ENCODE data around the gene REX1BD. TPM values are rescaled to one million over a fixed set of nuclear protein-coding genes. Genes with fewer than 3 reads are reported as not detected.

REX1BD gene
- total RNA-seq, 4 donors from 2014 or later: 29.7 to 295 (median 74.2) TPM

DNA sequence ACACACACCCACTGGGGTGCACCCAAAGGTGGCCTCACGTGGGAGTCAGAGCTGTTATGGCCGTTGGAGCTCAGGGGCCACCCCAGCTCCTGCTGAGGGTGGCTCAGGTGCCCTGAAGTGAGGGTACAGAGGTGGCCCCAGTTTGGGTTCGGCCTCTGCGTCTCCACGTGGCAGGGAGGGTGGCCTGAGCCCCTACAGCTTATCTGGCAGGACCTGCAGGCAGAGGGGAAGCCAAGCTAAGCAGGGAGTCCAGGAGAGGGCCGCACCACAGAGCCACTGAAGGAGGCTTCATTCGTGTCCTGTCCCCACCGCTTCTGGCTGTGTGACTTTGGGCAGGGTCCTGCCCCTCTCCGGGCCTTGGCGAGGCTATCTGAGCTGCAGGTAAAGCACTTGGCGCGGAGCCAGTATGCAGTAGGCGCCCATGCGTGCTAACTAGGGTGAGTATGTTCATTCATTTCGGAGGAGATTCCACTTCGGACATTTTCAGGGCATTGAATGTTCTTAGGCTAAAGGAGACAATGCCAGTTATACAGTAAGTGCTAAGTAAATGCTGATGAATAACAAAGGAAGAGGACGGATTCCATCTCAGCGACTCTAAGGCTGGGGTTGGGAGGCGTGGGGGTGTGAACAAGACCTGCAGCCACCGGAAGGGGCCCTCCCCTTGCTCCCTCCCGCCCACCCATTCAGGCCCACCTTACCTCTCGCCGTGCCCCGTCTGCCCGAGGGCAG is 4.9 kb downstream of the REX1BD start:
- Histone ChIP-seq H3K27ac (peak overlapping the region in 1 of 2 donors; percentile 22), H3K36me3 (no peaks in the 10 kb centered on the region), H3K9me3 (no peaks in the 10 kb centered on the region), H3K4me3 (peak overlapping the region in 1 of 2 donors; percentile 25), H3K4me1 (peaks cover 4 to 17% of the 10 kb centered on the region in 2 donors), H3K27me3 (peaks cover 0 to 9% of the 10 kb centered on the region in 2 donors)
- DNase-seq: peak in 1 of 2 donors; percentile 47
- TF ChIP-seq, protein P1, sequence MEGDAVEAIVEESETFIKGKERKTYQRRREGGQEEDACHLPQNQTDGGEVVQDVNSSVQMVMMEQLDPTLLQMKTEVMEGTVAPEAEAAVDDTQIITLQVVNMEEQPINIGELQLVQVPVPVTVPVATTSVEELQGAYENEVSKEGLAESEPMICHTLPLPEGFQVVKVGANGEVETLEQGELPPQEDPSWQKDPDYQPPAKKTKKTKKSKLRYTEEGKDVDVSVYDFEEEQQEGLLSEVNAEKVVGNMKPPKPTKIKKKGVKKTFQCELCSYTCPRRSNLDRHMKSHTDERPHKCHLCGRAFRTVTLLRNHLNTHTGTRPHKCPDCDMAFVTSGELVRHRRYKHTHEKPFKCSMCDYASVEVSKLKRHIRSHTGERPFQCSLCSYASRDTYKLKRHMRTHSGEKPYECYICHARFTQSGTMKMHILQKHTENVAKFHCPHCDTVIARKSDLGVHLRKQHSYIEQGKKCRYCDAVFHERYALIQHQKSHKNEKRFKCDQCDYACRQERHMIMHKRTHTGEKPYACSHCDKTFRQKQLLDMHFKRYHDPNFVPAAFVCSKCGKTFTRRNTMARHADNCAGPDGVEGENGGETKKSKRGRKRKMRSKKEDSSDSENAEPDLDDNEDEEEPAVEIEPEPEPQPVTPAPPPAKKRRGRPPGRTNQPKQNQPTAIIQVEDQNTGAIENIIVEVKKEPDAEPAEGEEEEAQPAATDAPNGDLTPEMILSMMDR (IDR thresholded peaks at IDR 0.05): no peak
- TF ChIP-seq POLR2A (IDR thresholded peaks at IDR 0.05): no peak
- intact Hi-C loops (cut with DNase I; ENCODE audit: low total_unique reads): loop anchor here (5.0 kb wide), 1 partner anchor 254 kb away; no protein-coding TSS in a partner anchor

DNA sequence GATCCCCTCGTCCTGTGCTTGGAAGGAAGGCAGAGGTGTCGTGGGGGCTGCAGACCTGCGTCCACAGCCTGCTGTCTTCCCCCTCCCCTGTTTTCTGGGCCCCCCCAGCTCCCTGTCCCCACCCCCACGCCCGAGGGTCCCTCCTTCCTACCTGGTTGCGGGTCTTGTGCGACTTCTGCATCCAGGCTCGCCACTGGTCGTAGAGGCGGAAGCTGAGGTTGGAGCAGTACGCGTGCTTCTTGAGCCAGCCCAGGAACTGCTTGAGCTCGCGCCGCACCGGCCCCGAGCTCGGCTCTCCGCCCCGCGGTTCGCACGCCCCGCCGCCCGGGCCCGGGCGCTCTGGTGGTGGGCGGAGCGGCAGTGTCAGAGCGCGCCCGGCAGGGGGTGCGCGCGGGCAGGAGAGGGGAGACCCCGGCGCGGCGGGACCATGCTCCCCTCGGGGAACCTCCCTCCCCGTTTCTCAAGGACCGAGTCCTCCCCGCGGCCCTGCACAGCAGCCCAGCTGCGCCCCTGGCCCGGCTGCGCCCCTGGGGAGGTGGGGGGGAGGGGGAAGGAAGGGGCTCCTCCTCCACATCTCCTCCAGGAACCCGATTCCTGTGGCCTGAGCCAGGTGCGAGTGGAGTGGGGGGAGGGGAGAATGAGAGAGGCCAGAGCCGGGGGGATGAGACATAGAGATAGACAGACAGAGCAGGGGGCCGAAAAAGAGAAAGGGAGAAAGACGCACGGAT is 5.7 kb downstream of the REX1BD start:
- DNase-seq: peak; percentile 71 to 87

GRCh38 chr19:18594824-18595373 is 6.3 kb downstream of the REX1BD start:
- DNase-seq: no peak
- Histone ChIP-seq H3K9me3 (no peaks in the 10 kb centered on the region), H3K27me3 (peaks cover 0 to 9% of the 10 kb centered on the region in 2 donors), H3K36me3 (no peaks in the 10 kb centered on the region), H3K4me1 (peaks cover 4 to 12% of the 10 kb centered on the region in 2 donors), H3K4me3 (peak overlapping the region in 1 of 2 donors; percentile 25), H3K27ac (no peak overlapping the region)
- intact Hi-C loops (cut with DNase I; ENCODE audit: low total_unique reads): loop anchor here (5.0 kb wide), 1 partner anchor 252 kb away; no protein-coding TSS in a partner anchor
- no peak for TF ChIP-seq POLR2A (IDR thresholded peaks at IDR 0.05)
- TF ChIP-seq, protein P1 (IDR thresholded peaks at IDR 0.05): no peak

More for the DNA sequence above, 5.7 kb downstream of the REX1BD start:
- Histone ChIP-seq H3K9me3 (no peaks in the 10 kb centered on the region), H3K27ac (peak overlapping the region in 1 of 2 donors; percentile 47), H3K4me1 (peaks cover 4 to 17% of the 10 kb centered on the region in 2 donors), H3K4me3 (peak overlapping the region in 1 of 2 donors; percentile 25), H3K27me3 (peaks cover 0 to 9% of the 10 kb centered on the region in 2 donors), H3K36me3 (no peaks in the 10 kb centered on the region)
- intact Hi-C loops (cut with DNase I; ENCODE audit: low total_unique reads): loop anchor here (5.0 kb wide), 1 partner anchor 253 kb away; no protein-coding TSS in a partner anchor
- TF ChIP-seq, protein P1 (IDR thresholded peaks at IDR 0.05): peak; percentile 70 to 96 (median 95)
- peak in 1 of 2 donors; percentile 29 for TF ChIP-seq POLR2A (IDR thresholded peaks at IDR 0.05)

DNA sequence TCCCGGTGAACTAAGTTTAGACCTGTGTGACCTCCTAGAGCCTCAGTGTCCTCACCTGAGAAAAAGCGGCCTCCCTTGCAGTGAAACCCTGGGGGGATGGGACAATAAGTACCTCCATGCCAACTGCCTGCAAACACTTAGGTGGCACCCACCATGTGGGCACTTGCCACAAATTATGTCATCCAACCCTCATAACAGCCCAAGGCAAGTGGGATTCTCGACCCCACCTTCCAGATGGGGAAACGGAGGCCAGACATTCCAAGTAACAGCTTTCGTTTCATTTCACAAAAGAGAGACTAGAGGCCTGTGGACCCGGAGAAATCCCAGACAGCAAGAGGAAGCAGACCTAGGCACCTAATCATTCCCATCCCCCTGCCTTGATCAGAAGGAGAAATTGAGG is 6.9 kb downstream of the REX1BD start:
- no peaks in the 10 kb centered on the region for H3K36me3 ChIP-seq
- no peak overlapping the region for H3K27ac ChIP-seq
- no peak for TF ChIP-seq POLR2A (IDR thresholded peaks at IDR 0.05)
- TF ChIP-seq, protein P1 (IDR thresholded peaks at IDR 0.05): no peak
- peaks cover 4 to 12% of the 10 kb centered on the region in 2 donors for H3K4me1 ChIP-seq
- intact Hi-C loops (cut with DNase I; ENCODE audit: low total_unique reads): no loop called here
- no peak for DNase-seq
- H3K27me3 ChIP-seq: peaks cover 0 to 9% of the 10 kb centered on the region in 2 donors
- H3K9me3 ChIP-seq: no peaks in the 10 kb centered on the region
- no peak overlapping the region for H3K4me3 ChIP-seq

All from uterus (tissue), 4 donors.